ENCODE results near the gene ARID3B. TPM values are rescaled to one million over a fixed set of nuclear protein-coding genes. Genes with fewer than 3 reads are reported as not detected.

ARID3B gene
- total RNA-seq, 4 donors from 2014 or later = 5.9 to 7.7 (median 6.2) TPM

DNA sequence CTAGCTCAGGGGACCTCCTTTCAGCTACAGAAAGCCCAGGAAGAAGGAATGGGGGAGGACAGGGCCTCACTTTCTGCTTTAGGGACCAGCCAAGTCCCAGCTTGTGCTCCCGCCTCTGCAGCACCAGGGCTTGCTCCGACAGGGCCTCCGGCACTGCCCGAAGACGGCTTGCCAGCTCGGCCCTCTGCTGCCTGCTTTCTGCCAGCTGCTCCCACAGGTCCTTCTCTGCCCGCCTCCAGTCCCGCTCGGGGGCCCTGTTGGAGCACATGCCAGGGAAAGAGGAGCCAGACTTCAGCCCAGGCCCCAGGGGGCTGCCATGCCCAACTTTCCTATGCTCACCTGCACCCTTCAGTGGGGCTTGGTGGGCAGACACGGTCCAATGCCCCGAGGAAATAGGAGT, 70.3 kb downstream of the ARID3B start:
- TF ChIP-seq, protein P1, sequence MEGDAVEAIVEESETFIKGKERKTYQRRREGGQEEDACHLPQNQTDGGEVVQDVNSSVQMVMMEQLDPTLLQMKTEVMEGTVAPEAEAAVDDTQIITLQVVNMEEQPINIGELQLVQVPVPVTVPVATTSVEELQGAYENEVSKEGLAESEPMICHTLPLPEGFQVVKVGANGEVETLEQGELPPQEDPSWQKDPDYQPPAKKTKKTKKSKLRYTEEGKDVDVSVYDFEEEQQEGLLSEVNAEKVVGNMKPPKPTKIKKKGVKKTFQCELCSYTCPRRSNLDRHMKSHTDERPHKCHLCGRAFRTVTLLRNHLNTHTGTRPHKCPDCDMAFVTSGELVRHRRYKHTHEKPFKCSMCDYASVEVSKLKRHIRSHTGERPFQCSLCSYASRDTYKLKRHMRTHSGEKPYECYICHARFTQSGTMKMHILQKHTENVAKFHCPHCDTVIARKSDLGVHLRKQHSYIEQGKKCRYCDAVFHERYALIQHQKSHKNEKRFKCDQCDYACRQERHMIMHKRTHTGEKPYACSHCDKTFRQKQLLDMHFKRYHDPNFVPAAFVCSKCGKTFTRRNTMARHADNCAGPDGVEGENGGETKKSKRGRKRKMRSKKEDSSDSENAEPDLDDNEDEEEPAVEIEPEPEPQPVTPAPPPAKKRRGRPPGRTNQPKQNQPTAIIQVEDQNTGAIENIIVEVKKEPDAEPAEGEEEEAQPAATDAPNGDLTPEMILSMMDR (IDR thresholded peaks at IDR 0.05) = no peak
- H3K27ac ChIP-seq = no peak overlapping the region
- DNase-seq = no peak
- H3K4me1 ChIP-seq = peaks cover 0 to 2% of the 10 kb centered on the region in 2 donors
- no peaks in the 10 kb centered on the region for H3K9me3 ChIP-seq
- H3K4me3 ChIP-seq (replicated peaks in 1 of 3) = no peak overlapping the region
- H3K27me3 ChIP-seq = no peaks in the 10 kb centered on the region
- 85 to 91% methylated on average over 11 of the region's 11 CpGs for WGBS, 2 donors
- intact Hi-C loops (cut with DNase I) = loop anchor here (5.0 to 10.0 kb wide), 2 partner anchors 69 to 227 kb away; partner anchors contain the start of gene ARID3B
- H3K36me3 ChIP-seq = no peaks in the 10 kb centered on the region

DNA sequence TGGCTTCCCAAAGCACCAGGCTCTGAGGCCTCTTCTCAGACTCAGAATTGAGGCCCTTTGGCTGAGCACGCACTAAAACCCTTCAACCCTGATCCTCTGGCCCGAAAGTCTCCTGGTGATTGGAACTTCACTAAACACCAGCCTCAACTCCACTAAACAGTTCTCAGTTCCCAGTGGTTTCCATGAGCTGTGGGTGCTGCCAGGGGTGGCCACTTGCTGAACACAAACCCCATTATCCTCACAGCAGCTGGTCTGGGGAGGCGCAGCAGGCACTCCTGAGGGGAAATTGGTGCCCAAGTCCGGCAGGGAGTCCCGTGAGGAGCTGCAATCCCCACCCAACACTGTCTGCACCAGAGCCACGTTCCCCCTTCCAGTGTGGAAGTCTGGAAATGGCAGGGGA, 70.8 kb downstream of the ARID3B start:
- H3K4me3 ChIP-seq (replicated peaks in 1 of 3) = no peak overlapping the region

DNA sequence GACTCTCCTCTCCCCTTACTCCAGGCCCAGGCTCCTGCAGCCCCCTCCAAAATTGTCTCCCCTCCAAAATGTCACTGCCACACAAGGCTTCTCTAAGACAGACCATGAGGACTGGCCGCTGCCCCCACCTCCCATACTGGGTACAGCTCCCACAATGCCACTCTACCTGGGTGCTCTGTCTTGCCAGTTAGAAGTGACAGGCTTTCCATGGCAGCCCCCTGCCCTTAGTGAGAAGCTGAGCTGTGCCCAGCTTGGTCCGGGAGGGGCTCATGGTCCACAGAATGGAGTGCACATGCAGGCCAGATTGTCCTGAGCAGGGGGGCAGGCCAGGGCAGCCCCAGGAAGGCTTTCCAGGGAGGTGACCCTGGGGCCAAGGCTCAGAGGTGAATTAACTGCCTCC, 71.7 kb downstream of the ARID3B start:
- no peaks in the 10 kb centered on the region for H3K9me3 ChIP-seq
- no peak for DNase-seq
- 90 to 97% methylated on average over 2 of the region's 2 CpGs for WGBS, 2 donors
- intact Hi-C loops (cut with DNase I) = loop anchor here (5.0 to 10.0 kb wide), 2 partner anchors 70 to 228 kb away; partner anchors contain the start of gene ARID3B
- no peak overlapping the region for H3K4me3 ChIP-seq (replicated peaks in 1 of 3)
- H3K27me3 ChIP-seq = no peaks in the 10 kb centered on the region
- no peaks in the 10 kb centered on the region for H3K36me3 ChIP-seq
- TF ChIP-seq POLR2A (IDR thresholded peaks at IDR 0.05) = no peak
- TF ChIP-seq, protein P1 (IDR thresholded peaks at IDR 0.05) = no peak
- H3K27ac ChIP-seq = no peak overlapping the region
- H3K4me1 ChIP-seq = peaks cover 11 to 14% of the 10 kb centered on the region in 2 donors

More for the DNA sequence above, 70.8 kb downstream of the ARID3B start:
- Histone ChIP-seq H3K36me3 (no peaks in the 10 kb centered on the region), H3K27ac (no peak overlapping the region), H3K4me1 (peaks cover 3 to 6% of the 10 kb centered on the region in 2 donors), H3K27me3 (no peaks in the 10 kb centered on the region), H3K9me3 (no peaks in the 10 kb centered on the region)
- no peak for TF ChIP-seq POLR2A (IDR thresholded peaks at IDR 0.05)
- TF ChIP-seq, protein P1 (IDR thresholded peaks at IDR 0.05) = no peak
- 76 to 84% methylated on average over 5 to 6 of the region's 6 CpGs for WGBS, 2 donors
- DNase-seq = no peak
- intact Hi-C loops (cut with DNase I) = loop anchor here (5.0 to 10.0 kb wide), 2 partner anchors 70 to 227 kb away; partner anchors contain the start of gene ARID3B

DNA sequence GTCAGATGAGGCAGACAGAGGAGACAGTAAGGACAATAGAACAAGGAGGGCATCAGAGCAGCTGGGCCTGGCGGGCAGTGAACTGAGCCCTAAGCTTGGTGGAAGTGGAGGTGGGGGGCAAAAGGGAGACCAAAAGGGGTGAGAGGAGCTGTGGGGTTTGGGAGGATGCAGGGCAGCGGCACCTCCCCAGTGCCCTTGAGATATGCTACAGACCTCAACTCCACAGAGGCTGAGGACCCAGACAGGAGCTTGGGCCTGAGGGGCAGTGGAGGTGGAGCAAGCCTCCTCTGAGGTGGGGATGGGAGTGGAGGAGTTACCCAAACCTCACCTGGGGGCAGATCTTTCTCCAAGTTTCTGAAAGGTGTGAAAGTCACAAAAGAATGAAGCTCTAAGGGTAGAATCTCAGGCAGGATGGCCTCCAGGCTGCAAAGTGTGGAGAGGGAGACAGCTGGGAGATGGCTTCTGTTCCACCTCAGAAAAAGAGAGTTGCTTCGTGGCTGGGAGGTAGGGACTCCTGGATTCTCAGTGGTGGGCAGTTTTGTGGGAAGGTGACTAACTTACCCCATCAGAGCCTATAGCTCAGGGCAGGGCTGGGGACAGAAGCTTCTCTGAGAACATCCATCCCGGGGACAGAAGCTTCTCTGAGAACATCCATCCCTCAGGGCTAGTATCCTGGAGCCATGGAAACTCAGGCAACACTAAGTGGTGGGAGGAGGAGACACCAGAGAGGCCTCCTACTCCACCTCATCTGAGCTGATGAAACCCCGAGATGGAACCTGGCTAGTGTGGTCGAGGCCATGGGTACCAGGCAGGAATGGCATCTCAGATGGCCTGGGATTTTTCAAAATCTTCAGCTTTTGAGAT, 72.3 kb downstream of the ARID3B start:
- Histone ChIP-seq H3K27me3 (no peaks in the 10 kb centered on the region), H3K4me3 (replicated peaks in 1 of 3) (no peak overlapping the region), H3K27ac (no peak overlapping the region), H3K9me3 (no peaks in the 10 kb centered on the region), H3K4me1 (peaks cover 17 to 18% of the 10 kb centered on the region in 2 donors), H3K36me3 (no peaks in the 10 kb centered on the region)
- WGBS, 2 donors = 76 to 86% methylated on average over 6 of the region's 6 CpGs
- intact Hi-C loops (cut with DNase I) = loop anchor here (5.0 to 10.0 kb wide), 2 partner anchors 71 to 229 kb away; partner anchors contain the start of gene ARID3B
- DNase-seq = no peak
- no peak for TF ChIP-seq POLR2A (IDR thresholded peaks at IDR 0.05)
- TF ChIP-seq, protein P1 (IDR thresholded peaks at IDR 0.05) = no peak

All from thyroid gland (tissue), 4 donors.